Muscle of leg (tissue), 11 donors: Measurements from ENCODE around the gene HECW1. TPM values are rescaled to one million over a fixed set of nuclear protein-coding genes. Genes with fewer than 3 reads are reported as not detected.

ENCODE experiments used
- DNase-seq: peaks from one replicate; pipeline ENCODE4 v3.0.0; 2013
- H3K27ac ChIP-seq: one replicate; pipeline ENCODE4 v1.5.1; 2013; ENCODE audit warnings: mild to moderate bottlenecking, low read length, control low read depth
- H3K27me3 ChIP-seq: one replicate; pipeline ENCODE4 v1.6.1; 2013; ENCODE audit warnings: low read length; ENCODE audit not compliant: control insufficient read depth, insufficient read depth
- H3K36me3 ChIP-seq: one replicate; pipeline ENCODE4 v1.6.1; 2013; ENCODE audit warnings: low read length; ENCODE audit not compliant: control insufficient read depth, insufficient read depth
- H3K4me1 ChIP-seq: one replicate; pipeline ENCODE4 v1.6.1; 2013; ENCODE audit warnings: low read length; ENCODE audit not compliant: control insufficient read depth, insufficient read depth
- H3K4me3 ChIP-seq: one replicate; pipeline ENCODE4 v1.5.1; 2013; ENCODE audit warnings: low read length, control low read depth
- H3K9me3 ChIP-seq: replicated peaks from 2 replicates; pipeline ENCODE4 v1.6.1; 2013; ENCODE audit warnings: low read depth, low read length; ENCODE audit not compliant: control insufficient read depth
- WGBS: methylation state at CpG from one replicate; pipeline ENCODE4 v1.1.5; 2013; ENCODE audit warnings: missing lambda C conversion rate; ENCODE audit not compliant: insufficient coverage; 5-methylcytosine and 5-hydroxymethylcytosine counted together
- polyA plus RNA-seq, 8 donors: library from polyadenylated mRNA; unstranded; fragments of 120-200 nt; gene quantifications; one replicate each; pipeline versions ENCODE4 v1.2.1 to v1.2.3, GENCODE V29; 2013; ENCODE audit warnings: inconsistent platforms in 1 of 8, low replicate concordance in 1 of 8; ENCODE audit not compliant: insufficient read length in 8 of 8, insufficient read depth in 1 of 8
- total RNA-seq: library from RNA; stranded (reverse); fragments of 120-200 nt; gene quantifications from one replicate; pipeline ENCODE4 v1.2.4, GENCODE V29; 2013

The HECW1 gene
- total and polyA plus RNA-seq, 9 donors, result 0.13 to 1.7 (median 0.51) TPM; not detected in 1

DNA sequence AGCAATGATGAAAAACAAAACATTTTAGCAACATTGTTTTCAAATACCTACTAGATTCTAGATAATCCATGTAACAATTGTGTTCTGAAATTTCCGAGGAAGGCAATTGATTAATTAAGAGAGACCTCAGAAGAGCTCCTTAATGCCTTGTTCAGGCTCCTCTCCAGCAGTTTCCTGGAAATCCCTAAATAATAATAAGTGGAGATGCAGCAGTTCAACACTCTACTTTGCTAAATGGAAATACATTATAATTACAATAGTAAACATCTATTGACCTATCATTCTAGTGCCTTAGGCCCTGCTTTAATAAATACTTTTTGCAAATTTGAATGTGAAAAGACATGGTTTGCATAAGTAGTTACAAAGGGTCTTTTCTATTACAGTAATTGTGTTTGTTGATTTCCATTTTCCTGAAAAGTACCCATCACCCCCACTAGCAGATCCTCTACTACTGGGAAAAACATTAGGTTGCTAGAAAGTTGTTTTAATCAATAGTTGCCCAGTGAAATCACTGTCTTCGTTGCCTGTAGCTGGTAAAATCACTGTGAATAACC is 283.8 kb downstream of the HECW1 start:
- Histone ChIP-seq H3K9me3 (no peaks in the 10 kb centered on the region), H3K4me3 (no peak overlapping the region), H3K27me3 (no peaks in the 10 kb centered on the region), H3K4me1 (no peaks in the 10 kb centered on the region), H3K36me3 (no peaks in the 10 kb centered on the region), H3K27ac (no peak overlapping the region)
- DNase-seq, result no peak
- WGBS, result no CpG with 5 or more reads among the region's 2 CpGs

- no peaks in the 10 kb centered on the region for H3K36me3 ChIP-seq
- no peak for DNase-seq
- no peak overlapping the region for H3K27ac ChIP-seq
Observed at GRCh38 chr7:43398831-43399230, 286.4 kb downstream of the HECW1 start.

GRCh38 chr7:43405948-43406347 is 293.5 kb downstream of the HECW1 start:
- no peaks in the 10 kb centered on the region for H3K9me3 ChIP-seq
- WGBS, result no CpG with 5 or more reads among the region's 2 CpGs
- no peak for DNase-seq
- no peaks in the 10 kb centered on the region for H3K36me3 ChIP-seq
- H3K27me3 ChIP-seq, result peaks cover 5% of the 10 kb centered on the region
- no peak overlapping the region for H3K4me3 ChIP-seq
- H3K27ac ChIP-seq, result no peak overlapping the region
- H3K4me1 ChIP-seq, result no peaks in the 10 kb centered on the region

More at GRCh38 chr7:43398831-43399230, 286.4 kb downstream of the HECW1 start:
- Histone ChIP-seq H3K27me3 (peaks cover 5% of the 10 kb centered on the region), H3K9me3 (no peaks in the 10 kb centered on the region), H3K4me1 (no peaks in the 10 kb centered on the region), H3K4me3 (no peak overlapping the region)

DNA sequence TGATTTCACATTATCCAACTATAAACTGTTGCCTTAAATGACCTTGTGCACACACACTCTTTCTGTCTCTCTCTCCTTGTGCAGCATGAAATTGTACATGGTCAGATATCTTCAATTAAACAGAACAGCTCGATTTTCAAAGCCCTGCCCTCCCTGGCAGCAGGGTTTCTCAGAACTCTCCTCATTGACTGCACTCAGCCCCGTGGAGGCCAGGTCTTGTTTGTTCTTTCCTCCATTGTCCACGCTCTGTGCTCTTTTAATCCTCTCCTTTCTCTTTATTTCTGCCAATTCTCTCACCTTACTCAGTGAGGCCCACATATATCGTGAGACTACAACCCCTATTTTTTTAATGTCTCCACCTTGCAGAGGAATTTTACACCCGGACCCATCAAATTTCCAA is 294.5 kb downstream of the HECW1 start:
- no peaks in the 10 kb centered on the region for H3K36me3 ChIP-seq
- no peaks in the 10 kb centered on the region for H3K9me3 ChIP-seq
- no peak overlapping the region for H3K4me3 ChIP-seq
- peaks cover 2% of the 10 kb centered on the region for H3K27me3 ChIP-seq
- no peak for DNase-seq
- no peaks in the 10 kb centered on the region for H3K4me1 ChIP-seq
- 70% methylated on average over 5 of the region's 5 CpGs for WGBS
- H3K27ac ChIP-seq, result no peak overlapping the region

DNA sequence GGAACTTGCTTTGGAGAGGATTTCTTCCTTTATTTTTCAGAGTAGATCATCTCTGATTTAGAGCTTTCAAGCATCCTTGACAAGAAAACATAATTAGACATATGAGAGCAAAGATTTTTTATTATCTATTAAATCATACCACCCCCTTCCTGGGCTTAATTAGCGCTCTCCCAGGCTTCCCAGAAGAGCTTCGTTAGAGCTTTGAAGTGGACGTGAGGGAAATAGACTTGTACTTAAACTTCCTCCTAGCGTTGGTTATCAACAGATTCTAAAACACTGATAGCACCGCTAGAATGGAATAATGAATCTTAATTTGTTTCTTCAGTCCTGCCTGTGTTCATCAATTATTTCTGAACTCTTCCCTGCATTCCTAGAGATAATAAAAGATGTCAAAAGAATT is 296.5 kb downstream of the HECW1 start:
- H3K36me3 ChIP-seq, result no peaks in the 10 kb centered on the region
- no peaks in the 10 kb centered on the region for H3K9me3 ChIP-seq
- H3K4me3 ChIP-seq, result no peak overlapping the region
- WGBS, result no CpG with 5 or more reads among the region's 5 CpGs
- H3K4me1 ChIP-seq, result no peaks in the 10 kb centered on the region
- H3K27me3 ChIP-seq, result no peaks in the 10 kb centered on the region
- no peak for DNase-seq
- H3K27ac ChIP-seq, result no peak overlapping the region

DNA sequence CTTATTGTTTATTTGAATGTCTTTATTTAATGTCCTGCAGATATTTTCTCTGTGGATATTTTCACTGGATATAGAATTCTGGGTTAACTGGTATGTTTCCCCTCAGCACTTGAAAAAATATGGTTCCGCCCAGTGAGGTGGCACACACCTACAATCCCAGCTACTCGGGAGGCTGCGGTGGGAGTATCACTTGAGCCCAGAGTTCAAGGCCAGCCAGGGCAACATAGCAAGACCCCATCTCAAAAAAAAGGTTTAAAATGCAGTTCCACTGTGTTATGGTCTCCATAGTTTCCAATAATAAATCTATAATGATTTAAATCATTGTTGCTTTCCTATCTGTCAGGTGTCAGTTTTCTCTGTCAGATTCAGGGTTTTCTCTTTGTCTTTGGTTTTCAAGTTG is 305.0 kb downstream of the HECW1 start:
- Histone ChIP-seq H3K27ac (no peak overlapping the region), H3K9me3 (no peaks in the 10 kb centered on the region)
- WGBS, result no CpG with 5 or more reads among the region's 3 CpGs

DNA sequence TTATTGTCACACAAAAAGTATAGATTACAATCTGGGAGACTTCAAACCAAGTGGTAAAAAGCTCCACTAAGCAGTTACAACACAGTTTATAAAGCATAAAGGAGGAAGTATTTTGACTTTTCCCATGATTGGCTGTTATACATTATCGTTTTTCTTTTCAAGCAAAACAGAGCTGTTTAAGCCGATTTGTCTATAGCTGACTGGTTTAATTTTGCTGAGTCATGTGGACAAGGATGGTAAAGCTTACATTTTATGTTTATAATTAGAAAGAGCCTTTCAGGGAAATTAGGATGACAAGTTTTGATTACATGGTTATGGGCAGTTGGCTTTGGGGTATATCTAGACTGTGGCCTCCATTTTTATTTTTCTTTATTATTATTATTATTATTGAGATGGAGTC is 318.0 kb downstream of the HECW1 start:
- no peaks in the 10 kb centered on the region for H3K27me3 ChIP-seq
- H3K9me3 ChIP-seq, result no peaks in the 10 kb centered on the region
- H3K36me3 ChIP-seq, result no peaks in the 10 kb centered on the region
- no peaks in the 10 kb centered on the region for H3K4me1 ChIP-seq
- H3K4me3 ChIP-seq, result no peak overlapping the region
- H3K27ac ChIP-seq, result no peak overlapping the region
- no peak for DNase-seq
- WGBS, result no CpG with 5 or more reads among the region's 2 CpGs

More for the DNA sequence above, 305.0 kb downstream of the HECW1 start:
- no peak for DNase-seq
- Histone ChIP-seq H3K36me3 (no peaks in the 10 kb centered on the region), H3K4me1 (no peaks in the 10 kb centered on the region), H3K4me3 (no peak overlapping the region), H3K27me3 (no peaks in the 10 kb centered on the region)

DNA sequence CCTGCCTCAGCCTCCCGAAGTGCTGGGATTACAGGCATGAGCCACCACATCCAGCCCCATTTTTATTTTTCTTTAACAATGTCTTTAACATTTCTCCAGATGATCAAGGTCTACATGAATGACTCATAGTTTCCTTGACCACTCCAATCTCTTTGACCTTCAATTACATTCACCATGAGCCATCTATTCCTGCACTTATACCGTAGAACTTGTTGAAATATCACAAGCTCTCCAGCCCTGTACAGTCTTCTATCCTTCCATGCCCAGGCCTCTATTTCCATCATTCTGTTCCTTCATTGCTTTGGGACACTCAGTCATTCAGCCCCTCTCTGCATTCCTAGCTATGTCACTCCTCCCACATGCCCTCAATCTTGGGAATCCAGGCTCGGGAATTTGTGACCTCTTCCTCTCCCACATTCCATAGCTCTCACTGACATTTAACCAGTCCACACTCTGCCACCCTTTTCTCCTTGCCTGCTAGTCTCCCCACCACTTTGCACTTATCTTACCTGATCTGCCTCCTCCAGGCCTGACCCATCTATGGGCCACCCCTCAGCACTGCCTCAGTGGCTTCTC is 318.7 kb downstream of the HECW1 start:
- WGBS, result 73% methylated on average over 3 of the region's 3 CpGs
- Histone ChIP-seq H3K9me3 (no peaks in the 10 kb centered on the region), H3K4me1 (no peaks in the 10 kb centered on the region), H3K4me3 (no peak overlapping the region), H3K27ac (no peak overlapping the region), H3K27me3 (no peaks in the 10 kb centered on the region), H3K36me3 (no peaks in the 10 kb centered on the region)
- no peak for DNase-seq

DNA sequence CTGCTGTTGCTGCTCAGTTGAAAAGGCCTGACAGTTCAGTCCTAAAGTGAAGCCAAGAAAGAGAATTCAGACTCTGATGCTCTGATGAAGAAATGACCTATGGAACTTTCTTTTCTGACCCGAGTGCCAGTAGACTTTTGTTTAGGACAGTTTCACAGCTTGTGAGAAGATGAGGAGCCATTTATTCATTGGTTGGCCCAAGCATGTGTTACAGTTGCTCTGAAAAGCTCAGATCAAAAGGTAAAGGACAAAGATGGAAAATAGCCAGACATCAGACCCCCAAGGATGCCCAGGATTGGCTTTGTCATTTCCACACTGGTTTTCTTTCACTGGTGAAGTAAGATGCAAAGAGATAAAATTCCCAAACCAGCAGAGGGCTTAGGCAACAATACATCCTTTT is 321.2 kb downstream of the HECW1 start:
- Histone ChIP-seq H3K4me3 (no peak overlapping the region), H3K36me3 (no peaks in the 10 kb centered on the region), H3K27ac (no peak overlapping the region), H3K4me1 (no peaks in the 10 kb centered on the region), H3K27me3 (no peaks in the 10 kb centered on the region), H3K9me3 (no peaks in the 10 kb centered on the region)
- no peak for DNase-seq
- WGBS, result 33% methylated on average over 1 of the region's 1 CpG

GRCh38 chr7:43437001-43437400 is 324.6 kb downstream of the HECW1 start:
- H3K27me3 ChIP-seq, result peaks cover 5% of the 10 kb centered on the region
- WGBS, result 80% methylated on average over 1 of the region's 5 CpGs

More at GRCh38 chr7:43437001-43437400, 324.6 kb downstream of the HECW1 start:
- H3K4me3 ChIP-seq, result no peak overlapping the region
- H3K4me1 ChIP-seq, result no peaks in the 10 kb centered on the region
- H3K9me3 ChIP-seq, result no peaks in the 10 kb centered on the region
- DNase-seq, result no peak
- H3K36me3 ChIP-seq, result no peaks in the 10 kb centered on the region
- H3K27ac ChIP-seq, result no peak overlapping the region
